GM08714 (cell line): ENCODE data around the gene WDR54.
"Not testable (repeated sequence)": the region's sequence is repeated elsewhere in the genome, so short reads cannot be mapped to it uniquely, and the experiment has no call there.

Source experiments
- H3K4me3 ChIP-seq: fragments of 200-500 bp; sonication (Bioruptor generic); 2 replicates; pipeline ENCODE4 v1.5.1; 2014; ENCODE audit warnings: mild to moderate bottlenecking, low read length, inconsistent platforms
- ZNF274 ChIP-seq: IDR thresholded peaks from 2 replicates; pipeline ENCODE4 v1.6.1; 2012; ENCODE audit warnings: mild to moderate bottlenecking, low read depth, low read length

Gene WDR54

DNA sequence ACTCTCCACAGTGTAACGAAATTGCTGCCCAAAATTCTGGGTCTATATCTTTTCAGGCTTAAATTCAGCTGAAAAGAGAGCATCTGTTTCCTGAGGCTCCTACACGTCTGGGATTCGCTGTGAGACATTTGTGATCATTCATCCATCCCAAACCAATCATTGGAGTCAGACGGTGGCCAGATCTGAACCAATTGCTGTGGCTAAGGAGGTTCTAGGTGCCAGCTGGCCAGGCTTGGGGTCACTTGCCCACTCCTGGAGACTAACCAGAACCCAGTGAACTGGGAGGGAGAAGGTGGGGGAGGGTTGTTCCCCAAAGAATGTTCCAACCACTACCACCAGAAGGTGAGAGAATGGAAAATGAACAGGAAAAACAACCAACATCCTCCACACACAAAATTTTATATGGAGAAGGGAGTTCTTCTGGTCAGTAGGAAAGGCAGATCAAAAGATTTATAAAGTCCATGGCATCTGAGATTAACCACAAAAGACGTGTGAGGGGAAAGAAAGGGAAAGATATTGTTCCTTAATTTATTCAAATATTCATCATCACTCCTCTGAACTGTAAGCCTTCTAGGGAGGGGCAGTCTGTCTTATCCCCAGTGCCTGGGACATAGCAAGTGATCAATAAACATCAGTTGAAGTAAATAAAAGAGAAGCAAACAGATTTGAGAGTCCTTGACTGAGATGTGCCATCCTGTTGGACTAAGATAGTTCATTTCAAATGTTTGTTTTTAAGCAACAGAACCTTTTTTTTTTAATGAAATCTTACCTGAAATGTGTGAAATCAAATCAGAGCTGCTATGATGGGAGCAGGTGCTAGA, 23.2 kb downstream of the WDR54 start:
- TF ChIP-seq ZNF274: no peak
- no peak overlapping the region for H3K4me3 ChIP-seq

- TF ChIP-seq ZNF274: no peak
- no peak overlapping the region for H3K4me3 ChIP-seq
These were observed 25.9 kb downstream of the WDR54 start for GRCh38 chr2:74447230-74447999.

DNA sequence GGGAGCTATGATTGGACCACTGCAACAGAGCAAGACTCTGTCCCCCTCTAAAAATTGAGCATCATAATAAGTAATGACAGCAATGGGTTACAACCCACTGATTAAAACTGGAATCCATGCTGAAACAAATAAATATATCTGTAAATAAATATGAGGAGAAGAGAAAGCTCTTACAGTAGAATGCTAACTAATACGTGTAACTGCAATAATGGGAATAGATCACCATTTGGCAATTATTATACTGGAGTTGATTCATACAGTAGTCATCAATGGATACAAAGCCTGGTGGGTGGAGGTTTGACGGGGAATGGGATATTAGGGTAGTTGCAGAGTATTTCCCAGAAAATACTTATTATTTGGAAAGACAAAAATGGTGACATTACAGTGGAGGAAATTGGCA, 27.2 kb downstream of the WDR54 start:
- TF ChIP-seq ZNF274: no peak
- no peak overlapping the region for H3K4me3 ChIP-seq

DNA sequence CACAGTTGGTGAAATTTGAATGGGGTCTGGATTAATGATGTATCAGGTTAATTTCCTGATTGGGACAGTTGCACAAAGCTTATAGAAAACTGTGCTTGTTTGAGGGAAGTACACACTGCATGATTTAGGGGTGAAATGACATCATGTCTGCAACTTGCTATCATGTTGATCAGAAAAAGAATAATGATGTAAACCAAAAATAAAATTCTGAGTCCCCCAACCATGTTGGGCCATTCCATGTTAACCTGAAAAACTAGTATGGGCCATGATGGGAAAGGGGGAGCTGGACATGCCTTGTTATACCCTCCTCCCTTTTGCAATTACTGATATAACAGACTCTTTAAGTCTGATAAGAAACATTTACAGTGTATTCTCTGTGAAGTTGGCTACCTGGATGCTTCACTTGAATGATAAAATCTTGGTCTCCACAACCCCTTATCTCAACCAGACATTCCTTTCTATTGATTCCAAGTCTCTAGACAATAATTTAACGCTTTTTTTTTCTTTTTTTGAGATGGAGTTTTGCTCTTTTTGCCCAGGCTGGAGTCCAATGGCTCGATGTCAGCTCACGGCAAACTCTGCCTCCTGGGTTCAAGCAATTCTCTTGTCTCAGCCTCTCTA, 29.1 kb downstream of the WDR54 start:
- no peak for TF ChIP-seq ZNF274
- no peak overlapping the region for H3K4me3 ChIP-seq

GRCh38 chr2:74454654-74455511, 33.4 kb downstream of the WDR54 start, which contains the start of gene INO80B:
INO80B (plus strand) TSS chr2:74455087; CDS start chr2:74455117, 30 bp downstream.
- TF ChIP-seq ZNF274: no peak
- peak within 1 kb of the TSS; percentile 65 for H3K4me3 ChIP-seq

GRCh38 chr2:74457129-74457548, 35.6 kb downstream of the WDR54 start:
- no peak for TF ChIP-seq ZNF274
- H3K4me3 ChIP-seq: peak overlapping the region; percentile 80

DNA sequence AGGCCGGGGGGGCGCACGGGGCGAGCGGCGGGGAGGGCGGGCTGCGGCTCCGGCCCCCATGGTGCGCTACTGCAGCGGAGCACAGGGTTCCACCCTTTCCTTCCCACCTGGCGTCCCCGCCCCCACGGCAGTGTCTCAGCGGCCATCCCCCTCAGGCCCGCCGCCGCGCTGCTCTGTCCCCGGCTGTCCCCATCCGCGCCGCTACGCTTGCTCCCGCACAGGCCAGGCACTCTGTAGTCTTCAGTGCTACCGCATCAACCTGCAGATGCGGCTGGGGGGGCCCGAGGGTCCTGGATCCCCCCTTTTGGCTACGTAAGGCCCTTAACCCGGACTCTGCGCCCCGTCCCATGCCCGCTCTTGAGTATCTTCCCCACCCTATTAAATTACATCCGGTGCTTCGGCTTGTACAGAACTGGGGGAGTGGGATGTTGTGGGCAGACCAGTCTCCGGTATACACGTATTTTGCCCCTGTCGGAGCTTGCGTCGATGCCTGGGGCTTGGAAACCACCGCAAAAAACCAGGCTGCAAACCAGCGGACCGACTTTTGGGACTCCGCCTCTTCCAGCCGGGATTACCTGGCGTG, 36.1 kb downstream of the WDR54 start:
- peak overlapping the region; percentile 51; the same call in 1 of the 2 replicates for H3K4me3 ChIP-seq
- no peak for TF ChIP-seq ZNF274

GRCh38 chr2:74458132-74458937, 36.8 kb downstream of the WDR54 start, which contains the start of gene WBP1:
WBP1 (plus strand) TSS chr2:74458438; CDS start chr2:74458603, 165 bp downstream.
- H3K4me3 ChIP-seq: peak within 1 kb of the TSS; percentile 81
- TF ChIP-seq ZNF274: no peak

GRCh38 chr2:74458938-74459363, 37.4 kb downstream of the WDR54 start:
- H3K4me3 ChIP-seq: peak overlapping the region; percentile 81
- no peak for TF ChIP-seq ZNF274

GRCh38 chr2:74459503-74460118, 38.1 kb downstream of the WDR54 start:
- peak overlapping the region; percentile 81 for H3K4me3 ChIP-seq

DNA sequence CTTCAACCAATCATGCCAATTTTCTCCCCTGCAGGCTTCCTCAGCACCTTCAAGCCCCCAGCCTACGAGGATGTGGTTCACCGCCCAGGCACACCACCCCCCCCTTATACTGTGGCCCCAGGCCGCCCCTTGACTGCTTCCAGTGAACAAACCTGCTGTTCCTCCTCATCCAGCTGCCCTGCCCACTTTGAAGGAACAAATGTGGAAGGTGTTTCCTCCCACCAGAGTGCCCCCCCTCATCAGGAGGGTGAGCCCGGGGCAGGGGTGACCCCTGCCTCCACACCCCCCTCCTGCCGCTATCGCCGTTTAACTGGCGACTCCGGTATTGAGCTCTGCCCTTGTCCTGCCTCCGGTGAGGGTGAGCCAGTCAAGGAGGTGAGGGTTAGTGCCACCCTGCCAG, 38.7 kb downstream of the WDR54 start:
- H3K4me3 ChIP-seq: not testable (repeated sequence)
